Prostate gland (tissue), 2 donors: ENCODE measurements around the gene NCOA6.

Experiments
- CTCF ChIP-seq, 4 experiments: fragments of 200-600 bp in 2 of 4; fragments of 450-650 bp in 2 of 4; sonication (generic) in 2 of 4; IDR thresholded peaks; 1 replicate in 3 of 4; 2 replicates in 1 of 4; pipeline ENCODE4 v1.5.1; 2016 to 2019; ENCODE audit warnings: antibody characterized with exemption in 4 of 4, mild to moderate bottlenecking in 2 of 4, moderate library complexity in 2 of 4
- POLR2A ChIP-seq: fragments of 450-650 bp; IDR thresholded peaks from one replicate; pipeline ENCODE4 v1.6.1; 2016; ENCODE audit warnings: antibody characterized with exemption, mild to moderate bottlenecking

GRCh38 chr20:34754611-34755010 is 70.8 kb downstream of the NCOA6 start:
- no peak for TF ChIP-seq CTCF (IDR thresholded peaks at IDR 0.05)
- TF ChIP-seq POLR2A, result no peak
